ENCODE results near the gene ZNF649. TPM values are rescaled to one million over a fixed set of nuclear protein-coding genes. Genes with fewer than 3 reads are reported as not detected.

Gene ZNF649
- total and polyA plus RNA-seq, 2 of the 13 experiments (the other 11 are each of a cell fraction or from before 2014, with no cell fraction given) = 3.0 to 13.4 TPM

DNA sequence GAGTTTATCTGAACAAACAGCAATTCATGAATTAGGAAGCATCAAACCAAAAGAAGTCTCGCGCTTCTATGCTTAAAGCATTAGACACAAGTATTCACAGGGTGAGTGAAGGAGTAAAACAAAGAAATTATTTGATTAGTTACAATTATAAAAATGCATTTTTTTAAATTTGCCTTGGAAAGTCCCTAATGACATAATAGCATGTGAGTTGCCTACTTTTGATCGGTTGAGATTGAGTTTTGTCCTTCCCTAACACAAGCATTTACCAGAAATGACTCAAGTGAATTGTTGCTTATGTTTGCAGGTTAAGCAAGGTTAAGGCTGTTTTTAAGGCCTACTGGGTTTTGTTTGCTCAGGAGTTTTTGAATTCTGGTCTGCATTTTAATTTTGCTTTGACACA is 389 bp upstream of the ZNF649 start:
- ChIA-PET POLR2A (no interaction called here), CTCF (ENCODE audit: low intra/inter-chr PET ratio, low total read pairs) (no interaction called here)
- Histone ChIP-seq H3K27me3 (ENCODE audit: control insufficient read depth in 1 of 2, insufficient read depth in 2 of 2, low read length in 2 of 2) (no peaks in the 10 kb centered on the region; a peak in 1 of 5 replicates), H3K4me1 (ENCODE audit: insufficient read depth, low read length) (peaks cover 32% of the 10 kb centered on the region), H3K9me3 (ENCODE audit: low read length) (peaks cover 24% of the 10 kb centered on the region), H2AFZ (ENCODE audit: low read length) (no peak overlapping the region), H3K27ac (ENCODE audit: extremely low read length, insufficient read depth, low read length) (peak overlapping the region; percentile 79), H3K4me2 (ENCODE audit: low read depth, low read length) (peak overlapping the region; percentile 30), H3K79me2 (ENCODE audit: insufficient read depth, low read length) (peaks cover 41% of the 10 kb centered on the region), H3K36me3 (replicated peaks in 1 of 2; ENCODE audit: control insufficient read depth in 1 of 2, insufficient read depth in 2 of 2, low read length in 2 of 2) (peaks cover under 1 to 10% of the 10 kb centered on the region in 2 experiments; a peak in 2 of 5 replicates), H3K9ac (ENCODE audit: insufficient read depth, low read depth, low read length) (no peak overlapping the region), H4K20me1 (ENCODE audit: insufficient read depth, low read length) (no peaks in the 10 kb centered on the region), H3K4me3 (replicated peaks in 1 of 3; ENCODE audit: insufficient read depth in 1 of 3, low read depth in 2 of 3, low read length in 3 of 3) (peak overlapping the region in 1 of 3 experiments; percentile 92; a peak in 1 of 6 replicates)
- 63% methylated on average over 3 of the region's 3 CpGs for WGBS (ENCODE audit: low lambda C conversion rate)
- intact Hi-C loops (cut with micrococcal nuclease; ENCODE audit: unreplicated experiment) (loop anchor here (2.0 kb wide), 1 partner anchor 22 kb away; the partner anchor contains the start of gene ZNF613), in situ Hi-C loops (cut with HindIII; ENCODE audit: extremely low pct_ligation_motif_present, low pct_unique_long_range_greater_than_20kb) (no loop called here)
- ATAC-seq = no peak
- TF ChIP-seq, protein P1, sequence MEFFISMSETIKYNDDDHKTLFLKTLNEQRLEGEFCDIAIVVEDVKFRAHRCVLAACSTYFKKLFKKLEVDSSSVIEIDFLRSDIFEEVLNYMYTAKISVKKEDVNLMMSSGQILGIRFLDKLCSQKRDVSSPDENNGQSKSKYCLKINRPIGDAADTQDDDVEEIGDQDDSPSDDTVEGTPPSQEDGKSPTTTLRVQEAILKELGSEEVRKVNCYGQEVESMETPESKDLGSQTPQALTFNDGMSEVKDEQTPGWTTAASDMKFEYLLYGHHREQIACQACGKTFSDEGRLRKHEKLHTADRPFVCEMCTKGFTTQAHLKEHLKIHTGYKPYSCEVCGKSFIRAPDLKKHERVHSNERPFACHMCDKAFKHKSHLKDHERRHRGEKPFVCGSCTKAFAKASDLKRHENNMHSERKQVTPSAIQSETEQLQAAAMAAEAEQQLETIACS (CRISPR knock-in tag; IDR thresholded peaks at IDR 0.05) = no peak
- TF ChIP-seq ZNF788 (CRISPR knock-in tag; IDR thresholded peaks at IDR 0.05; ENCODE audit: borderline replicate concordance) (0 out of 2 replicates have a peak, but pooled peaks have one; percentile 5), CREM (IDR thresholded peaks at IDR 0.05) (peak; percentile 3; the same call in 1 of the 2 replicates), CREM (CRISPR knock-in tag; IDR thresholded peaks at IDR 0.05) (no peak), ISL2 (CRISPR knock-in tag; IDR thresholded peaks at IDR 0.05) (0 out of 2 replicates have a peak, but pooled peaks have one; percentile 1)
- TF ChIP-seq, protein P2, sequence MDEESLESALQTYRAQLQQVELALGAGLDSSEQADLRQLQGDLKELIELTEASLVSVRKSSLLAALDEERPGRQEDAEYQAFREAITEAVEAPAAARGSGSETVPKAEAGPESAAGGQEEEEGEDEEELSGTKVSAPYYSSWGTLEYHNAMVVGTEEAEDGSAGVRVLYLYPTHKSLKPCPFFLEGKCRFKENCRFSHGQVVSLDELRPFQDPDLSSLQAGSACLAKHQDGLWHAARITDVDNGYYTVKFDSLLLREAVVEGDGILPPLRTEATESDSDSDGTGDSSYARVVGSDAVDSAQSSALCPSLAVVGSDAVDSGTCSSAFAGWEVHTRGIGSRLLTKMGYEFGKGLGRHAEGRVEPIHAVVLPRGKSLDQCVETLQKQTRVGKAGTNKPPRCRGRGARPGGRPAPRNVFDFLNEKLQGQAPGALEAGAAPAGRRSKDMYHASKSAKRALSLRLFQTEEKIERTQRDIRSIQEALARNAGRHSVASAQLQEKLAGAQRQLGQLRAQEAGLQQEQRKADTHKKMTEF (CRISPR knock-in tag; IDR thresholded peaks at IDR 0.05) = 0 out of 2 replicates have a peak, but pooled peaks have one; percentile 6
- TF ChIP-seq, protein P3, sequence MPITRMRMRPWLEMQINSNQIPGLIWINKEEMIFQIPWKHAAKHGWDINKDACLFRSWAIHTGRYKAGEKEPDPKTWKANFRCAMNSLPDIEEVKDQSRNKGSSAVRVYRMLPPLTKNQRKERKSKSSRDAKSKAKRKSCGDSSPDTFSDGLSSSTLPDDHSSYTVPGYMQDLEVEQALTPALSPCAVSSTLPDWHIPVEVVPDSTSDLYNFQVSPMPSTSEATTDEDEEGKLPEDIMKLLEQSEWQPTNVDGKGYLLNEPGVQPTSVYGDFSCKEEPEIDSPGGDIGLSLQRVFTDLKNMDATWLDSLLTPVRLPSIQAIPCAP (CRISPR knock-in tag; IDR thresholded peaks at IDR 0.05; ENCODE audit: low read depth) = no peak
- TF ChIP-seq, protein P4, sequence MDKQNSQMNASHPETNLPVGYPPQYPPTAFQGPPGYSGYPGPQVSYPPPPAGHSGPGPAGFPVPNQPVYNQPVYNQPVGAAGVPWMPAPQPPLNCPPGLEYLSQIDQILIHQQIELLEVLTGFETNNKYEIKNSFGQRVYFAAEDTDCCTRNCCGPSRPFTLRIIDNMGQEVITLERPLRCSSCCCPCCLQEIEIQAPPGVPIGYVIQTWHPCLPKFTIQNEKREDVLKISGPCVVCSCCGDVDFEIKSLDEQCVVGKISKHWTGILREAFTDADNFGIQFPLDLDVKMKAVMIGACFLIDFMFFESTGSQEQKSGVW (CRISPR knock-in tag; IDR thresholded peaks at IDR 0.05; ENCODE audit: borderline replicate concordance) = no peak
- no peak for FAIRE-seq
- DNase-seq (ENCODE audit: low spot score) = no peak
- BruUV-seq (replicated peaks) = no TSS peak
